SKM-1 treated with dmso at 0.1 percent for 144 hours (cell line): ENCODE measurements around the gene FMNL2.
A peak's percentile ranks its signal among the peaks of the same experiment; 100 is the strongest.

Experiments
- DNase-seq: peaks from one replicate; lab custom pipeline; 2025; ENCODE audit not compliant: unreplicated experiment; lab: John Stamatoyannopoulos, UW

FMNL2 gene

GRCh38 chr2:152400607-152401214 lies 65.7 kb downstream of the FMNL2 start:
- DNase-seq: no peak

GRCh38 chr2:152402780-152403759 lies 68.1 kb downstream of the FMNL2 start:
- no peak for DNase-seq

- DNase-seq: no peak
Measured at GRCh38 chr2:152405206-152406118, 70.5 kb downstream of the FMNL2 start.

GRCh38 chr2:152406119-152406835 lies 71.3 kb downstream of the FMNL2 start:
- no peak for DNase-seq

- DNase-seq: no peak
Measured at GRCh38 chr2:152406836-152407161, 71.8 kb downstream of the FMNL2 start.

GRCh38 chr2:152407204-152407721 lies 72.3 kb downstream of the FMNL2 start:
- no peak for DNase-seq

- DNase-seq: no peak
Measured at GRCh38 chr2:152407806-152408205, 72.8 kb downstream of the FMNL2 start.

GRCh38 chr2:152408254-152408653 lies 73.3 kb downstream of the FMNL2 start:
- DNase-seq: no peak

GRCh38 chr2:152409386-152410164 lies 74.6 kb downstream of the FMNL2 start:
- no peak for DNase-seq

- no peak for DNase-seq
Measured at GRCh38 chr2:152410165-152410597, 75.2 kb downstream of the FMNL2 start.

- DNase-seq: peak; percentile 51
Measured at GRCh38 chr2:152411154-152411553, 76.2 kb downstream of the FMNL2 start.

GRCh38 chr2:152413228-152414030 lies 78.5 kb downstream of the FMNL2 start:
- no peak for DNase-seq

GRCh38 chr2:152415231-152415642 lies 80.3 kb downstream of the FMNL2 start:
- DNase-seq: no peak

- DNase-seq: no peak
Measured at GRCh38 chr2:152415796-152416195, 80.8 kb downstream of the FMNL2 start.

- DNase-seq: no peak
Measured at GRCh38 chr2:152418688-152419087, 83.7 kb downstream of the FMNL2 start.

- no peak for DNase-seq
Measured at GRCh38 chr2:152419944-152420343, 85.0 kb downstream of the FMNL2 start.

- no peak for DNase-seq
Measured at GRCh38 chr2:152420363-152420762, 85.4 kb downstream of the FMNL2 start.

- no peak for DNase-seq
Measured at GRCh38 chr2:152420936-152421335, 86.0 kb downstream of the FMNL2 start.
